ENCODE measurements around the gene RNF41.

The RNF41 gene

GRCh38 chr12:56224954-56225353, 3.2 kb upstream of the RNF41 start:
- peaks cover 3% of the 10 kb centered on the region; the same call in 1 of the 2 replicates for H3K36me3 ChIP-seq (ENCODE audit: control insufficient read depth, insufficient read depth, low read length)
- no peaks in the 10 kb centered on the region for H3K9me3 ChIP-seq (ENCODE audit: control insufficient read depth, insufficient read depth, low read depth, low read length)
- H3K4me1 ChIP-seq (ENCODE audit: control insufficient read depth, insufficient read depth, low read length), result peaks cover 19% of the 10 kb centered on the region
- H3K4me3 ChIP-seq (ENCODE audit: low read depth, low read length), result peak overlapping the region; percentile 70
- no peaks in the 10 kb centered on the region for H3K27me3 ChIP-seq (ENCODE audit: control insufficient read depth, insufficient read depth, low read length)
- no peak overlapping the region for H3K9ac ChIP-seq (ENCODE audit: low read length)
- no peak overlapping the region for H3K27ac ChIP-seq (ENCODE audit: low read depth, low read length)

- Histone ChIP-seq H3K36me3 (ENCODE audit: control insufficient read depth, insufficient read depth, low read length) (peaks cover 3% of the 10 kb centered on the region; the same call in 1 of the 2 replicates), H3K27ac (ENCODE audit: low read depth, low read length) (no peak within 1 kb of the TSS), H3K4me3 (ENCODE audit: low read depth, low read length) (peak within 1 kb of the TSS; percentile 70), H3K9me3 (ENCODE audit: control insufficient read depth, insufficient read depth, low read depth, low read length) (no peaks in the 10 kb centered on the region), H3K4me1 (ENCODE audit: control insufficient read depth, insufficient read depth, low read length) (peaks cover 19% of the 10 kb centered on the region), H3K27me3 (ENCODE audit: control insufficient read depth, insufficient read depth, low read length) (no peaks in the 10 kb centered on the region), H3K9ac (ENCODE audit: low read length) (peak within 1 kb of the TSS; percentile 59)
These were observed 2.5 kb upstream of the RNF41 start, which contains the start of gene NABP2 for GRCh38 chr12:56224102-56224701. TSS of gene NABP2 (plus strand) at chr12:56224342. CDS start at chr12:56224857, 515 bp downstream.

DNA sequence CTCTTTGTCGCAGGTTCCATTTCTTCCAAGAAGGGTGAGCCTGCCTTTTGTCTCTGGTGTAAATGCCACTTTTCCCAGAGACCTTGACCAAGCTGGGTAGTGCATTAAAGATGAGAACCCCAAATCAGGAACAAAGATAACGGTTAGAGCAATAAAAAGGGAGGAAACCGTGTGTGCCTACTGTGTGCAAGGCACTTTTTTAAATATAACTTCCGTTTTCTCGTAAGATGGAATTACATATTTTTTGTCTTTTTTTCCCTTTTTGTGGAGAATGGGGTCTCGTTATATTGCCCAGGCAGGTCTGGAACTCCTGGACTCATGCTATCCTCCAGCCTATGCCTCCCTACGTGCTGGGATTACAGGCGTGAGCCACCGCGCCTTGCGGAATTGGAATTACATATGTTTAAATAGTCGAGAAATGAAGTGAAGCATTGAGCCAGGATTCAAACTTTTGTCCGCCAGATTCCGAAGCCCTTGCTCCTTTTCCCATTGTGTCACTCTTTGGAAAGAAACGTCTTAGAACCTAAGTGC, 1.9 kb upstream of the RNF41 start:
- Histone ChIP-seq H3K9me3 (ENCODE audit: control insufficient read depth, insufficient read depth, low read depth, low read length) (no peaks in the 10 kb centered on the region), H3K4me1 (ENCODE audit: control insufficient read depth, insufficient read depth, low read length) (peaks cover 19% of the 10 kb centered on the region), H3K27me3 (ENCODE audit: control insufficient read depth, insufficient read depth, low read length) (no peaks in the 10 kb centered on the region), H3K9ac (ENCODE audit: low read length) (peak overlapping the region; percentile 47), H3K4me3 (ENCODE audit: low read depth, low read length) (peak overlapping the region; percentile 43), H3K27ac (ENCODE audit: low read depth, low read length) (no peak overlapping the region), H3K36me3 (ENCODE audit: control insufficient read depth, insufficient read depth, low read length) (peaks cover 3% of the 10 kb centered on the region; the same call in 1 of the 2 replicates)

- Histone ChIP-seq H3K36me3 (ENCODE audit: control insufficient read depth, insufficient read depth, low read length) (peaks cover 6% of the 10 kb centered on the region), H3K9me3 (ENCODE audit: control insufficient read depth, insufficient read depth, low read depth, low read length) (0 out of 2 replicates have a peak, but pooled peaks cover 4% of the 10 kb centered on the region), H3K4me3 (ENCODE audit: low read depth, low read length) (peak overlapping the region; percentile 76), H3K27me3 (ENCODE audit: control insufficient read depth, insufficient read depth, low read length) (no peaks in the 10 kb centered on the region), H3K4me1 (ENCODE audit: control insufficient read depth, insufficient read depth, low read length) (peaks cover 19% of the 10 kb centered on the region), H3K27ac (ENCODE audit: low read depth, low read length) (peak overlapping the region; percentile 42; the same call in 1 of the 2 replicates), H3K9ac (ENCODE audit: low read length) (peak overlapping the region; percentile 82)
These were observed 791 bp upstream of the RNF41 start for GRCh38 chr12:56222531-56222895.

DNA sequence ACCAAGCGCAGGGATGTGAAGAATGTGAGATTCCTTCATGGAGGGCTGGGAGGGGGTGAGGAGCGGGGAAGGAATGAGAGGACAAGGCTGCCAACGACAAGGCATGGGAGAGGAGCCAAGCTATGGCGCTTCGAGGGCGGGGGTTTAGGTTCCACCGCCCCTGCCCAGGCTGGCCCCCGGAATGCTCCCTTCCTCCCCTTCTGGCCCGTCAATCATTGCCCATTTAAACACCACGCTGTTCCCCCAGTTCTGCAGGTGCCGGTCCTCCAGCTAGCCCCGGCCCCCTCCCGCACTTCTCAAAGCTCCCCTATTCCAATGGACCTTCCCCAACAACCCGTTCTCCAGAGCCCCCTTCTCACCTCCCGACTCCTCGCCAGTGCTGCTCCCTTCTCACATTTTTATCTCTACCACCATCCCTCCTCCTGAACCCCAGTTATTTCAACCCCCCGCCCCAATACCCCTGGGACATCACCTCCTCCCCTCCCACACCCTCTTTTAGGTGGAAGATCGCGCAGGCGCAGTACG, 428 bp downstream of the RNF41 start:
- H3K36me3 ChIP-seq (ENCODE audit: control insufficient read depth, insufficient read depth, low read length), result peaks cover 12% of the 10 kb centered on the region
- H3K4me1 ChIP-seq (ENCODE audit: control insufficient read depth, insufficient read depth, low read length), result peaks cover 19% of the 10 kb centered on the region
- H3K9me3 ChIP-seq (ENCODE audit: control insufficient read depth, insufficient read depth, low read depth, low read length), result 0 out of 2 replicates have a peak, but pooled peaks cover 5% of the 10 kb centered on the region
- H3K4me3 ChIP-seq (ENCODE audit: low read depth, low read length), result peak overlapping the region; percentile 76
- peak overlapping the region; percentile 42; the same call in 1 of the 2 replicates for H3K27ac ChIP-seq (ENCODE audit: low read depth, low read length)
- no peaks in the 10 kb centered on the region for H3K27me3 ChIP-seq (ENCODE audit: control insufficient read depth, insufficient read depth, low read length)
- H3K9ac ChIP-seq (ENCODE audit: low read length), result peak overlapping the region; percentile 82

DNA sequence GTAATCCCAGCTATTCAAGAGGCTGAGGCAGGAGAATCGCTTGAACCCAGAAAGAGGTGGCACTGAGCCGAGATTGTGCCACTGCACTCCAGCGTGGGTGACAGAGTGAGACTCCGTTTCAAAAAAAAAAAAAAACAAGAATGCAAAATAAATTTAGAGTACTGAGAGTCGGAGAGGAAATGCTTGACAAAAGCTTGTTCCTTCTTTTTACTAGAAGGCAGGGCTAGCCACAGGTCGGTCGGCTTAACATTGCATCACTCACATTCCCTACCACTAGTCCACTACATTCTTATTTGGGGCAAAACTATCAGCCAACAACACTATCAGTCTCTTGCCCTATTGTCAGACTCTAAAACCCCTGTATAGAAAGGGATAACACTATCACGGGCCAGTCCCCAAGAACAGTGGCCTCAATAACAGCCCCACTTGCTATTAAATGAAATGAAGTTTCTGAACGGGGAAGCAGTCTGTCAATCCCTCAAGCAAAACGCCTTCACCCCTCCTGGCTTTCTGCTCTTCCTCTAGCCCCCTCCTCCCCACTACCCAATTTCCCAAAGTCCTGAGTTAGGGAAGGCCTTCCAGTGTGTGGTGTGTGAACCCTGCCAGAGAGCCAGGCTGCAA, 1.0 kb downstream of the RNF41 start:
- Histone ChIP-seq H3K27ac (ENCODE audit: low read depth, low read length) (peak overlapping the region; percentile 42; the same call in 1 of the 2 replicates), H3K27me3 (ENCODE audit: control insufficient read depth, insufficient read depth, low read length) (no peaks in the 10 kb centered on the region), H3K9me3 (ENCODE audit: control insufficient read depth, insufficient read depth, low read depth, low read length) (0 out of 2 replicates have a peak, but pooled peaks cover 5% of the 10 kb centered on the region), H3K4me3 (ENCODE audit: low read depth, low read length) (peak overlapping the region; percentile 76), H3K9ac (ENCODE audit: low read length) (peak overlapping the region; percentile 82), H3K4me1 (ENCODE audit: control insufficient read depth, insufficient read depth, low read length) (peaks cover 19% of the 10 kb centered on the region), H3K36me3 (ENCODE audit: control insufficient read depth, insufficient read depth, low read length) (peaks cover 14% of the 10 kb centered on the region)

DNA sequence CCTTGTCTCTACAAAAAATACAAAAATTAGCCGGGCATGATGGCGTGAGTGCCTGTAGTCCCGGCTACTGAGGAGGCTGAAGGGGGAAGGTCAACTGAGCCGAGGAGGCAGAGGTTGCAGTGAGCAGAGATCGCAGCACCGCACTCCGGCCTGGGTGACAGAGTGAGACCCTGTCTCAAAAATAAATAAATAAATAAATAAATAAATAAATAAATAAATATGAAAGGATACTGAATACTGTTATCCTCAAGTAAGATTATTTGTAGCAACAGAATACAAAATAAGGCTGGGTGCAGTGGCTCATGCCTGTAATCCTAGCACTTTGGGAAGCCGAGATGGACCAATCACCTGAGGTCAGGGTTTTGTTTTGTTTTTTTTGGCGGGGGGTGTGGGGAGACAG, 1.9 kb downstream of the RNF41 start:
- Histone ChIP-seq H3K27ac (ENCODE audit: low read depth, low read length) (no peak overlapping the region), H3K4me1 (ENCODE audit: control insufficient read depth, insufficient read depth, low read length) (peaks cover 19% of the 10 kb centered on the region), H3K27me3 (ENCODE audit: control insufficient read depth, insufficient read depth, low read length) (no peaks in the 10 kb centered on the region), H3K9ac (ENCODE audit: low read length) (no peak overlapping the region), H3K4me3 (ENCODE audit: low read depth, low read length) (no peak overlapping the region), H3K36me3 (ENCODE audit: control insufficient read depth, insufficient read depth, low read length) (peaks cover 23% of the 10 kb centered on the region), H3K9me3 (ENCODE audit: control insufficient read depth, insufficient read depth, low read depth, low read length) (0 out of 2 replicates have a peak, but pooled peaks cover 5% of the 10 kb centered on the region)

DNA sequence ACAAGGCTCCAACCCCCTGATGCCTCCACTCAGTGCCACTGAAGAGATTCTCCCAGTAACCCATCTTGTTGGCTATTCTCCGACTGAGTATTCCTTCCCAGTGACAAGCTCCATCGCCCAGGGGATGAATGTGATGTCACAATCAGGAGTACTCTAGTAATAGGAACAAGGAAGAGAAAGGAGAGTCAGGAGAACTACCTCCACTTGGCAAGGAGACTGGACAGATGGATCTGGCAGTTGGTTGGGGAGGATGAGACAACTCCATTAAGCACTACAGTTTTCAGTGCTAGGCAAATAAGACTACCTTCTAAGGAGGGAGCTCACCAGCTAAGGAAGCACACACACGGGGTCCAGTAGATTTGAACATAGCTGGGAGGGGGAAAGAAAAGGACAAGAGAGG, 5.3 kb downstream of the RNF41 start:
- H3K36me3 ChIP-seq (ENCODE audit: control insufficient read depth, insufficient read depth, low read length), result peaks cover 55% of the 10 kb centered on the region

GRCh38 chr12:56213878-56214277, 7.8 kb downstream of the RNF41 start:
- H3K27me3 ChIP-seq (ENCODE audit: control insufficient read depth, insufficient read depth, low read length), result no peaks in the 10 kb centered on the region
- H3K9ac ChIP-seq (ENCODE audit: low read length), result no peak overlapping the region
- peaks cover 76% of the 10 kb centered on the region for H3K36me3 ChIP-seq (ENCODE audit: control insufficient read depth, insufficient read depth, low read length)
- H3K4me1 ChIP-seq (ENCODE audit: control insufficient read depth, insufficient read depth, low read length), result no peaks in the 10 kb centered on the region
- H3K4me3 ChIP-seq (ENCODE audit: low read depth, low read length), result no peak overlapping the region
- H3K9me3 ChIP-seq (ENCODE audit: control insufficient read depth, insufficient read depth, low read depth, low read length), result 0 out of 2 replicates have a peak, but pooled peaks cover 5% of the 10 kb centered on the region
- no peak overlapping the region for H3K27ac ChIP-seq (ENCODE audit: low read depth, low read length)

More for the DNA sequence above, 5.3 kb downstream of the RNF41 start:
- Histone ChIP-seq H3K4me3 (ENCODE audit: low read depth, low read length) (no peak overlapping the region), H3K9me3 (ENCODE audit: control insufficient read depth, insufficient read depth, low read depth, low read length) (0 out of 2 replicates have a peak, but pooled peaks cover 5% of the 10 kb centered on the region), H3K9ac (ENCODE audit: low read length) (no peak overlapping the region), H3K27me3 (ENCODE audit: control insufficient read depth, insufficient read depth, low read length) (no peaks in the 10 kb centered on the region), H3K27ac (ENCODE audit: low read depth, low read length) (no peak overlapping the region), H3K4me1 (ENCODE audit: control insufficient read depth, insufficient read depth, low read length) (peaks cover 4% of the 10 kb centered on the region; the same call in 1 of the 2 replicates)

DNA sequence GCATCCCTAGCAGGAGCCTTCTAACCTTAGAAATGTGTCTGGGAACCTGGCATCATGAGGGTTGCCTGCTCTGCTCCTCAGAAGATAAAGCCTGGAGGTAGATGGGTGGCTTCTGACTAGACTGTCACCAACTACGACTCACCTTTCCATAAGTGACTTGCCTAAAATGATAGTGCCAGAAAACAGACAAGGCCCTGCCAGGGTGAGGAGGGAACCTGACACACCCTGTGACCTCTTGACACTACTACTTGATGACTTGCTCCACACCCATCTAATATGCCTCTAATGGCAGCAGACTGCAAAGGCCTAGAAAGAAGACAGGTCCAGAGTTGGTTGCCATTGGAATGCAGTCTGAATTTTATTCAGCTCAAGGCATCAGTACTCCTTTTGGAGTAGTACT, 9.4 kb downstream of the RNF41 start:
- H3K27me3 ChIP-seq (ENCODE audit: control insufficient read depth, insufficient read depth, low read length), result no peaks in the 10 kb centered on the region
- H3K27ac ChIP-seq (ENCODE audit: low read depth, low read length), result no peak overlapping the region
- H3K36me3 ChIP-seq (ENCODE audit: control insufficient read depth, insufficient read depth, low read length), result peaks cover 84% of the 10 kb centered on the region
- H3K4me1 ChIP-seq (ENCODE audit: control insufficient read depth, insufficient read depth, low read length), result no peaks in the 10 kb centered on the region
- H3K4me3 ChIP-seq (ENCODE audit: low read depth, low read length), result no peak overlapping the region
- no peak overlapping the region for H3K9ac ChIP-seq (ENCODE audit: low read length)
- H3K9me3 ChIP-seq (ENCODE audit: control insufficient read depth, insufficient read depth, low read depth, low read length), result no peaks in the 10 kb centered on the region

DNA sequence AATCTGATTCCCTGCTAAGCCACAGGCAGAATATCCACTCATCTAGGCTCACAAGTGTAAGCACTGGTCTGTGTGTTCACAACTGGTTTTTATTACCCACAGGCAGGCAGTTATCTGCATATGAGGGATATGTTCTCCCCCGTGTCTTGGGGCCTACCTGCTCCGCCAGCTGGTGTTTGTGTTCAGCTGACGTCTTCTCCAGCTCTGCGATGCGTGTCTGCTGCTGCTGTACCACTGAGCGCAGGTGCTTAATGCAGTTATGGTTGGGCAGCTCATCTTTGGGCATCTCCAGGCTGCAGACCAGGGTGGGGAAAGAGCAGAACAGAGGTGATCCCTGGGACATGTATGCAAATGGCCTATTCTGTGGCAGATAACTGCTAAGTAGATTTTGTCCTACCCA, 13.7 kb downstream of the RNF41 start:
- Histone ChIP-seq H3K4me3 (ENCODE audit: low read depth, low read length) (no peak overlapping the region), H3K27me3 (ENCODE audit: control insufficient read depth, insufficient read depth, low read length) (no peaks in the 10 kb centered on the region), H3K4me1 (ENCODE audit: control insufficient read depth, insufficient read depth, low read length) (no peaks in the 10 kb centered on the region), H3K9ac (ENCODE audit: low read length) (no peak overlapping the region), H3K36me3 (ENCODE audit: control insufficient read depth, insufficient read depth, low read length) (peaks cover 78% of the 10 kb centered on the region), H3K27ac (ENCODE audit: low read depth, low read length) (no peak overlapping the region), H3K9me3 (ENCODE audit: control insufficient read depth, insufficient read depth, low read depth, low read length) (no peaks in the 10 kb centered on the region)

All from HUES6 (cell line).